IPS-20b (cell line): ENCODE results near the gene EEF1AKMT3.
A peak's percentile ranks its signal among the peaks of the same experiment; 100 is the strongest.

Source experiments
- H3K27ac ChIP-seq: one replicate; pipeline ENCODE4 v1.5.1; 2013; ENCODE audit warnings: low read length
- H3K27me3 ChIP-seq: 2 replicates; pipeline ENCODE4 v1.6.1; 2013; ENCODE audit warnings: mild to moderate bottlenecking, low read length, inconsistent platforms; ENCODE audit not compliant: insufficient read depth
- H3K36me3 ChIP-seq: 2 replicates; pipeline ENCODE4 v1.6.1; 2013; ENCODE audit warnings: low read depth, mild to moderate bottlenecking, inconsistent platforms, low read length, moderate library complexity; ENCODE audit not compliant: insufficient read depth
- H3K4me1 ChIP-seq: 2 replicates; pipeline ENCODE4 v1.6.1; 2013; ENCODE audit warnings: mild to moderate bottlenecking, control low read depth, inconsistent platforms, low read length, moderate library complexity; ENCODE audit not compliant: insufficient read depth
- H3K4me3 ChIP-seq: 2 replicates; pipeline ENCODE4 v1.5.1; 2013; ENCODE audit warnings: mild to moderate bottlenecking, low read length, inconsistent platforms
- H3K9ac ChIP-seq: 2 replicates; pipeline ENCODE4 v1.6.1; 2013; ENCODE audit warnings: low read depth, mild to moderate bottlenecking, inconsistent platforms, low read length, moderate library complexity
- H3K9me3 ChIP-seq: 2 replicates; pipeline ENCODE4 v1.6.1; 2013; ENCODE audit warnings: mild to moderate bottlenecking, low read depth, low read length, inconsistent platforms; ENCODE audit not compliant: insufficient read depth

EEF1AKMT3 gene

DNA sequence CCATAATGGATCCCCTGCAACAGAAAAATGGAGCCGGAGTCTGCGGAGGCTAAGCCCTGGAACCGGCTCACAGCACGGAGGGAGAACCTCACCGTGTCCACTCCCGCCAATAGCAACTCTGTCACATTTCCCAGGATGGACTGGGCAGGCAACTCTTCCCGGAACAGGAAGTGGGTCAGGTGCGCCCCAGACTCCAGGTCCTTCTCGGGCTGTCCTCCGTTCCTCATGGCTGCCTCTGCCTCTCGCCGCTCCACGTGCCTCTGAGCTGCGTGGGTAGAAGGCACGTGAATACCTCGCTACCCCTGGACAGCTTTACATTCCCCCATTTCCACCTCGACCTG, 7.8 kb upstream of the EEF1AKMT3 start:
- Histone ChIP-seq H3K27me3 (peaks cover 69% of the 10 kb centered on the region), H3K4me1 (peaks cover 9% of the 10 kb centered on the region; the same call in 1 of the 2 replicates), H3K9ac (peak overlapping the region; percentile 55; the same call in 1 of the 2 replicates), H3K27ac (no peak overlapping the region), H3K36me3 (peaks cover 19% of the 10 kb centered on the region), H3K4me3 (peak overlapping the region; percentile 82), H3K9me3 (no peaks in the 10 kb centered on the region)

DNA sequence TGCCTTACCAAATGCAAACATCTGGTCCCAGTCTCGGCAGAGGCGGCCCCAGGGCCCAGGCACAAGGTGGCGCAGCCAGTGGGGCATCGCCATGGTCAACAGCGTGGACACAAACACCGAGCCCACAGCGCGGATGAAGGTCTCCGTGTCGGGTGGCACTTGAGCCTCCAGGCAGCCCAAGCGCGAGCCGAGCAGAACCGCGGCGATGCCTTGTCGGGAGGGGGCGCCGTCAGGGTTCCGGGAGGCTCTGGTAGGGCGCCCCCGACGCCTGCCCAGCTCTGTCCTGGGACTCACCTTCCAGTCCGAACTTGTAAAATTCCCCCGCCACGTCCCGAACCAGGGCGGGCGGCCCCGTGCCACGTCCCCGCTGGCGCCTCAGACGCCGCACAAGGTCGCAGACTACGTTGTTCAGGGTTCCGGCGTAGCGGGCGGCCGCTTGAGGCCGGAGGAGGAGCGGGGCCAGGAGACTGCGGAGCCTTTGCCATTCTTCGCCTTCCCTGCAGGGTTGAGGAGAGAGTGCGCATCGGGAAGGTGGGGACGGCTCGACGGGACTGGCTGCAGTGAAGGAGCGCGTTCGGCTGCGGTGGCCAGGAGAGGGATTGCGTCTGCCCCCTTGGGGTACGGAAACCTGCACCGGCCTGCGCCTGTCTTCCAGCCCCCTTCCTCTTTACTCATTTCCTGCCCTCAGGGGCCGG, 7.3 kb upstream of the EEF1AKMT3 start:
- Histone ChIP-seq H3K9me3 (no peaks in the 10 kb centered on the region), H3K27me3 (peaks cover 69% of the 10 kb centered on the region), H3K4me1 (peaks cover 9% of the 10 kb centered on the region; the same call in 1 of the 2 replicates), H3K27ac (no peak overlapping the region), H3K4me3 (peak overlapping the region; percentile 82), H3K9ac (peak overlapping the region; percentile 55; the same call in 1 of the 2 replicates), H3K36me3 (peaks cover 24% of the 10 kb centered on the region)

DNA sequence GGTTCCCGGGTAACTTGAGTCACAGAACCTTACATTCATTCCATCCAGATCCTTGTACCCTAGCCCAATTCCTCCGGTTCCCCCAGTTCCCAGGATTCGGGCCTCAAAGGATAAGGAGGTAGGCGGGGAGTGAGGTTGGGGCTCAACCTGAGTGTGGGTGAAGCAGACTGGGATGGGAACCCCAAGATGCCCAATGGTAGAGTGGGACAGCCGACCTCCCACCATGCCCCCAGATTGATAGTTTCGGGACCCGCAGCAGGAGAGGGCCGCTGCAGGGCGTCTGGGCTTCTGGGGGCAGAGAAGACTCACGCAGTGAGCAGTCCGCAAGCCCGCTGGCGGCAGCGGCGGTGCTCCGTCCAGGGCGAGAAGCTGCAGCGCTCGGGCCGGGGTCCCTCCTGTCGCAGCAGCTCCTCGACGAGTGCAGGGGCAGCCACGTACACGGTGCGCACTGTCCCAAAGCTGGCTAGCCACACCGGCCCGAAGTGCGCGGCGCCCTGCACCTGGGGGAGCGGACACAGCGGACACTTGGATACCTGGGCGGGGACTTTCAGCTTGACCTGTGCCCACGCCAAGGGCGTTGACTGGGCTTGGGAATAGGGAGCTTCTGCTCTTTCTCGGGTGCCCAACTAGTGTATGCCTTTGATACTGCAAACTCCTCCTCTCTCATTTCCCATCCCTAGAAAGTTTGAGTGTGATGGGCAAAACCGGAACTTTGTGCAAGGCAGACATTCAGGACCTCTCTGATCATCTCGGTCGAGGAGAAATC, 6.5 kb upstream of the EEF1AKMT3 start:
- peak overlapping the region; percentile 82 for H3K4me3 ChIP-seq
- H3K9me3 ChIP-seq = no peaks in the 10 kb centered on the region
- H3K9ac ChIP-seq = no peak overlapping the region
- peaks cover 9% of the 10 kb centered on the region; the same call in 1 of the 2 replicates for H3K4me1 ChIP-seq
- no peak overlapping the region for H3K27ac ChIP-seq
- peaks cover 66% of the 10 kb centered on the region for H3K27me3 ChIP-seq
- H3K36me3 ChIP-seq = peaks cover 32% of the 10 kb centered on the region

DNA sequence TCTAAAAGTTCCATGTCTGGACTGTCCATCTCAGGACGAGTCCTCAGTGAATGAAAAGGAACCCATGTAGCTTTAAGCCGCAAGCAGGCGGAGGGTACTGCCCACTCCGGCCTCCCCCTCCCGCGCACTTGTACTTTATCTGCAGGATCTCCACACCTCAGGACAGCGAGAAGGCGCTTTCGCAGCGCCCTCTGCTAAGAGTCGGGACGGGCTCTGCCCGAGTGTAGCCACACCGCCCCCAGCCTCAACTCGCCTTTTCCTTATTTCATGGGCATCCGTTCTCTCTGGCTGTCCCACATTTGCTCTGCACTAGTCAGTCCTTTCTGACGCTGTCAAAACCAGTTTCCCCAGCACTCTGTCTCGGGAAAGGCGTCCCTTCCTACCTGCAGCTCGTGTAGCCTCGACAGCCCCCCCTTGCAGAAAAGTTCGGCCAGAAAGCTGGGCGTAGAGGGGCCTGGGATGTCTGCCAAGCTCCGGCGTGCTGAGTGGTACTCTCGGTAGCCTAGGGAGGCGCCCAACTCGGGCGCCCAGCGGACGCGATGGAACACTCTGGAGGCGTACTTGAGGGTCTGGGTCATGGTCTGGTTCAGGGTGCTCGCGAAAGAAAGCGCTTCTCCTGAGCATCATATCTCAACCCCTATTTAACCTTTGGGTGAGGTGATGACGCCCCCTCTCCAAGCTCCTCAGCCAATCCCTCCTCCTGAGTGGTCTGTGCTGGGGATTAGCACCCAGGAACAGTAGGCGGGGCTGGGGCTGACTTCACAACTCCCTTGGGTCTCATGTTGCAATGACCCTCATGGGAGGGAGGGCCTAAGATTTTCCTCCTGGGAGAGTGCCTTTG, 5.7 kb upstream of the EEF1AKMT3 start, which contains the start of gene CYP27B1:
CYP27B1 (minus strand) TSS at position 615 of the 841 bp plus-strand sequence; CDS start at position 578, 37 bp downstream.
- H3K27me3 ChIP-seq = peaks cover 58% of the 10 kb centered on the region
- no peak within 1 kb of the TSS for H3K27ac ChIP-seq
- peak within 1 kb of the TSS; percentile 33; the same call in 1 of the 2 replicates for H3K9ac ChIP-seq
- peaks cover 9% of the 10 kb centered on the region; the same call in 1 of the 2 replicates for H3K4me1 ChIP-seq
- peaks cover 34% of the 10 kb centered on the region for H3K36me3 ChIP-seq
- peak within 1 kb of the TSS; percentile 82 for H3K4me3 ChIP-seq
- no peaks in the 10 kb centered on the region for H3K9me3 ChIP-seq

DNA sequence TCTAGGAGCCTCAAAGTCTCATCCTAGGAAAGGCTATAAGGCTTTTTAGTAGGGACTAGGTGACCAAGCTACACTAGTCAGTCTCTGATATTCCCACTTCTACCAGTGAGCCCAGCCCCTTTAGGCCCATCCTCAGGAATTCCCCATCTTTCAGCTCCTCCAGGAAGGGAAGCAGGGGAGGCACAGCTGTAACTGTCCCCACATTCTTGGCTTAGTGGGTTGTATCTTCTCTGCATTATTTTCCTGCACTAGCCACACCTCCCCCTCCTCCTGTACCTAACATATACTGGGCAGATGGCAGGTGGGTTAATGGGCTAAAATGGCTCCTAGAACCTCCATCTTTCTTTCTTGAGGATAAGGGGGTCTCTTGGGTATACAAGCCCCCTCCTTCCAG, 5.1 kb upstream of the EEF1AKMT3 start:
- Histone ChIP-seq H3K27me3 (peaks cover 57% of the 10 kb centered on the region), H3K4me3 (peak overlapping the region; percentile 82; the same call in 1 of the 2 replicates), H3K9me3 (no peaks in the 10 kb centered on the region), H3K27ac (no peak overlapping the region), H3K9ac (peak overlapping the region; percentile 33; the same call in 1 of the 2 replicates), H3K4me1 (peaks cover 9% of the 10 kb centered on the region; the same call in 1 of the 2 replicates), H3K36me3 (peaks cover 34% of the 10 kb centered on the region)

DNA sequence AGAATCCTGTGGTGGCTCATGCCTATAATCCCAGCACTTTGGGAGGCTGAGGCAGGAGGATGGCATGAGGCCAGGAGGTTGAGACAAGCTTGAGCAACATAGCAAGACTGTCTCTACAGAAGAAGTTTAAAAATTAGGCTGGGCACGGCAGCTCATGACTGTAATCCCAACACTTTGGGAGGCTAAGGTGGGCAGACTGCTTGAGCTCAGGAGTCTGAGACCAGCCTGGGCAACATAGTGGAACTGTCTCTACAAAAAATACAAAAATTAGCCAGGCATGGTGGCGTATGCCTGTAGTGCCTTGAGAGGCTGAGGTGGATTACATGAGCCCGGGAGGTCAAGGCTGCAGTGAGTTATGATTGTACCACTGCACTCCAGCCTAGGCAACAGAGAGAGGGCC, 4.5 kb upstream of the EEF1AKMT3 start:
- H3K9me3 ChIP-seq = no peaks in the 10 kb centered on the region
- H3K27ac ChIP-seq = no peak overlapping the region
- peaks cover 9% of the 10 kb centered on the region; the same call in 1 of the 2 replicates for H3K4me1 ChIP-seq
- H3K9ac ChIP-seq = no peak overlapping the region; the same call in 1 of the 2 replicates
- H3K36me3 ChIP-seq = peaks cover 34% of the 10 kb centered on the region
- peaks cover 53% of the 10 kb centered on the region for H3K27me3 ChIP-seq
- H3K4me3 ChIP-seq = no peak overlapping the region

DNA sequence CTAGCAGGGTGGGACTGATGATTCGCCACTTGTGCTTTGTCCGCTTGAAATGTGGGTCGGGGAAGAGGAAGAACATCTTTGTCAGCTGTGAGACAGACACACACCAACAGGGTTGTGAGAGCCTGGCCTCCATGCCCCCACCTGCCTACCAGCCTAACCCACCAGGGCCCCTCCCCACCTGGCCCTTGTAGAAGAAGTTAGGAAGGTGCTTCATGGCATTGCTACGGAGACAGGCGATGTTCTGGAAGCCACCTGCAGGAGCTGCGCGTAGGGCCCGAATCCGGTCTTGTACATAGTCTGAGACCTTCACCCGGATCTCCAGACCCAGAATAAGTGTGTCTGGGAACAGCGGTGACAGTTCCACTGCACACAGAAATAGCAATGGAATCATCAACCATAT, 2.8 kb upstream of the EEF1AKMT3 start:
- H3K27me3 ChIP-seq = peaks cover 44% of the 10 kb centered on the region
- no peaks in the 10 kb centered on the region for H3K9me3 ChIP-seq
- H3K4me3 ChIP-seq = no peak overlapping the region
- H3K27ac ChIP-seq = no peak overlapping the region
- H3K36me3 ChIP-seq = peaks cover 34% of the 10 kb centered on the region
- H3K9ac ChIP-seq = no peak overlapping the region
- peaks cover 9% of the 10 kb centered on the region; the same call in 1 of the 2 replicates for H3K4me1 ChIP-seq

DNA sequence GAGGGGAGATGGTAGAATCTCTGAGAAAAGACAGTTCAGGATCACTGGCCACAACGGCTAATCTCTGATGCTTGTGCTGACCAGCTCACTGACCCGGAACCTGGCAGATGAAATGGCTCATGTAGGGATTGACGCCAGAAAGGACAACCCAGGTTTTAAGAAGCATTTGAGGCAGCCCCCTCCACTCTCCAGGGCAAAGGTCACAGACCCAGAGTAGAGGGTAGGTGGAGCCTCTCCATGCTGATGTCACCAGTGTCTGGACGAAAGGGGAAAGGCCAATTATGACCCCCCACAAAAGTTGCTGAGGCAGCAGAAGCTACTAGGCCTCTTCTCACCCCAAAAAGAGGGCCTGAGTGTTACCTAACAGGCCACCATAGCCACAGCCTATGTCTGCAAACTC, 1.7 kb upstream of the EEF1AKMT3 start:
- no peak overlapping the region for H3K27ac ChIP-seq
- H3K27me3 ChIP-seq = peaks cover 33% of the 10 kb centered on the region
- H3K4me1 ChIP-seq = peaks cover 9% of the 10 kb centered on the region; the same call in 1 of the 2 replicates
- peak overlapping the region; percentile 99; the same call in 1 of the 2 replicates for H3K4me3 ChIP-seq
- no peaks in the 10 kb centered on the region for H3K9me3 ChIP-seq
- H3K9ac ChIP-seq = no peak overlapping the region
- peaks cover 34% of the 10 kb centered on the region for H3K36me3 ChIP-seq

DNA sequence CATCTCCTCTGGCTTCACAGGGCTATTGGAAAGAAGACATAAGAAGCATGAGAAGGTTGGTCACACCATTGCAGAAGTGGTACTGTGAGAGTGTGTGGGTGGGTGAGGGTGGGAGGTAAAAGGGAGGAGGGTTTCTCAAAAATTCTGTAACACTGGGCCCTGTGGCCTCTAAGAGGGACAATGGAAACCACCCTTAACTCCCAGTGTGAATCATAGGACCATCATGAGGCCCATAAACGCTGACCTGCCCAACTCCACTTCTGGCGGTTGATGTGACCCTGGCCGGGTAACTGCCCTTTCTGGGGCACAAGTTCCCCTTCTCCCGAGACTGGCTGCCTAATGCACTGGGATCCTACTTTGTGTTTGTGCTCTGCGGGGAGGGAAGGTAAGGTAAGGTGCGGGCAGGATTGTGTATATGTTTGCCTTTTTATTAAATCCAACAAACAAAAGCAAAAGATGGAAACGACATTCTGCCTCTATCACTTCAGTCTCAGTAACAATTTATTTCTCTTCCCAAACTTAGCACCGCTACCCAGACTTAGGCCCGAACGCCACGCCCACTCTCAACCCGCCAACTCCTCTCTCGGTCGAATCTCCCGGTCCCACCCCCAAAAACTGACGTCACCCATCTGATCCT, 1.1 kb upstream of the EEF1AKMT3 start:
- Histone ChIP-seq H3K27ac (peak overlapping the region; percentile 70), H3K36me3 (peaks cover 34% of the 10 kb centered on the region), H3K27me3 (peaks cover 26% of the 10 kb centered on the region), H3K9ac (peak overlapping the region; percentile 99), H3K4me1 (peaks cover 5% of the 10 kb centered on the region; the same call in 1 of the 2 replicates), H3K4me3 (peak overlapping the region; percentile 99), H3K9me3 (no peaks in the 10 kb centered on the region)

DNA sequence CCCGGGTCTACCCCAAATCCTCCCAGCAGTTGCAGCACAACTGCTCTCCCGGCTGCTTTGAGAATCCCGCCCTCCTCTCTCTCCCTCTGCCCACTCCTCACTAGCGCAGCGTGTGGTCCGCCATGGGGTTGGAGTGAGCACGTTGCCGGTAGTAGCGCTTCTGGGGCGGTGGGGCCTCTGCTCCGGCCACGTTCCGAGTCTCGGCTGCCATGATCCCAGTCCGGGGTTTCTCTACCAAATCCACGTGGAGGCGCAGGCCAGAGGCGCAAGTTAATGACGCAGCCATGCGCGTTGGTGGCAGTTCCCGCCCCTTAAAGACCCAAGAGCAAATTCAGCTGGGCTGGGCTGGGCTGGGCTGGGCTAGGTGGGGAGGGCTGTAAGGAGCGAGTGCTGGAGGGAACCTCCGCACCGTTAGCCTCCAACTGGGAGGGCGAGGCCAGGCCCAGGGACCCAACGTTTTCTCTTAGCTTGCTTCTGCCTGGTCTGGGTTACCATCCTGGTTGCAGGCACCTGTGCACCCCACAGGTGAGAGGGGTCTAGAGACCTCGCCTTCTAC, 463 bp upstream of the EEF1AKMT3 start, which contains the start of gene METTL1:
METTL1 (minus strand) TSS at position 233 of the 556 bp plus-strand sequence; CDS start at position 211, 22 bp downstream.
- Histone ChIP-seq H3K9ac (peak within 1 kb of the TSS; percentile 99), H3K4me1 (peaks cover 4% of the 10 kb centered on the region; the same call in 1 of the 2 replicates), H3K36me3 (peaks cover 34% of the 10 kb centered on the region), H3K27ac (peak within 1 kb of the TSS; percentile 70), H3K9me3 (no peaks in the 10 kb centered on the region), H3K4me3 (peak within 1 kb of the TSS; percentile 99), H3K27me3 (peaks cover 21% of the 10 kb centered on the region)
